ENCODE measurements around the gene MYO3B.

Gene MYO3B

GRCh38 chr2:170695521-170696410 lies 517.8 kb downstream of the MYO3B start:
- CTCF ChIA-PET = no interaction called here
- POLR2A ChIA-PET = no interaction called here
- DNase-seq (ENCODE audit: extremely low spot score) = no peak
- TF ChIP-seq, protein P1, sequence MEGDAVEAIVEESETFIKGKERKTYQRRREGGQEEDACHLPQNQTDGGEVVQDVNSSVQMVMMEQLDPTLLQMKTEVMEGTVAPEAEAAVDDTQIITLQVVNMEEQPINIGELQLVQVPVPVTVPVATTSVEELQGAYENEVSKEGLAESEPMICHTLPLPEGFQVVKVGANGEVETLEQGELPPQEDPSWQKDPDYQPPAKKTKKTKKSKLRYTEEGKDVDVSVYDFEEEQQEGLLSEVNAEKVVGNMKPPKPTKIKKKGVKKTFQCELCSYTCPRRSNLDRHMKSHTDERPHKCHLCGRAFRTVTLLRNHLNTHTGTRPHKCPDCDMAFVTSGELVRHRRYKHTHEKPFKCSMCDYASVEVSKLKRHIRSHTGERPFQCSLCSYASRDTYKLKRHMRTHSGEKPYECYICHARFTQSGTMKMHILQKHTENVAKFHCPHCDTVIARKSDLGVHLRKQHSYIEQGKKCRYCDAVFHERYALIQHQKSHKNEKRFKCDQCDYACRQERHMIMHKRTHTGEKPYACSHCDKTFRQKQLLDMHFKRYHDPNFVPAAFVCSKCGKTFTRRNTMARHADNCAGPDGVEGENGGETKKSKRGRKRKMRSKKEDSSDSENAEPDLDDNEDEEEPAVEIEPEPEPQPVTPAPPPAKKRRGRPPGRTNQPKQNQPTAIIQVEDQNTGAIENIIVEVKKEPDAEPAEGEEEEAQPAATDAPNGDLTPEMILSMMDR (IDR thresholded peaks at IDR 0.05; ENCODE audit: control extremely low read depth, extremely low read depth, low read depth, missing control alignments) = no peak

DNA sequence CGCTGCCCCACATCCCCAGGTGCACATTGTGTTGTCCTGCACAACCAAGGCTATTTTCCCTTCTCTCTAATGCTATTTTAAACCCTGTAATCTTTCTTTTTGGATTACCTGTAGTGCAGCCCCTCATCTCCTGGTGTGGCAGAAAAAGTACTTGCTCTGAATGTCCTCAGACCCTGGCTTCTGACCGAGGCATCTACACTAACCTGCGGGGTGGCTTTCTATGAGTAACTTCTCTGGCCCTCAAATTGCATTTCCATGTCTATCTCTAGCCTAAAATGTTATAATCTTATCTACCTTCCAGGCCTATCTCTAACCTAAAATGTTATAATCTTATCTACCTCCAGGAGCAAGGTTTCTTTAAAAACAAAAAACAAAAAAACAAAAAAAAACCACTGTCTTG lies 519.0 kb downstream of the MYO3B start:
- POLR2A ChIA-PET = no interaction called here
- TF ChIP-seq, protein P1 (IDR thresholded peaks at IDR 0.05; ENCODE audit: control extremely low read depth, extremely low read depth, low read depth, missing control alignments) = no peak
- no peak for DNase-seq (ENCODE audit: extremely low spot score)
- CTCF ChIA-PET = no interaction called here

GRCh38 chr2:170701011-170701410 lies 523.1 kb downstream of the MYO3B start:
- POLR2A ChIA-PET = no interaction called here
- CTCF ChIA-PET = interaction anchor here (1.3 kb wide), 1 partner anchor 9 kb away, joined by 4 read pairs; no protein-coding TSS in a partner anchor
- no peak for DNase-seq (ENCODE audit: extremely low spot score)
- TF ChIP-seq, protein P1 (IDR thresholded peaks at IDR 0.05; ENCODE audit: control extremely low read depth, extremely low read depth, low read depth, missing control alignments) = no peak

DNA sequence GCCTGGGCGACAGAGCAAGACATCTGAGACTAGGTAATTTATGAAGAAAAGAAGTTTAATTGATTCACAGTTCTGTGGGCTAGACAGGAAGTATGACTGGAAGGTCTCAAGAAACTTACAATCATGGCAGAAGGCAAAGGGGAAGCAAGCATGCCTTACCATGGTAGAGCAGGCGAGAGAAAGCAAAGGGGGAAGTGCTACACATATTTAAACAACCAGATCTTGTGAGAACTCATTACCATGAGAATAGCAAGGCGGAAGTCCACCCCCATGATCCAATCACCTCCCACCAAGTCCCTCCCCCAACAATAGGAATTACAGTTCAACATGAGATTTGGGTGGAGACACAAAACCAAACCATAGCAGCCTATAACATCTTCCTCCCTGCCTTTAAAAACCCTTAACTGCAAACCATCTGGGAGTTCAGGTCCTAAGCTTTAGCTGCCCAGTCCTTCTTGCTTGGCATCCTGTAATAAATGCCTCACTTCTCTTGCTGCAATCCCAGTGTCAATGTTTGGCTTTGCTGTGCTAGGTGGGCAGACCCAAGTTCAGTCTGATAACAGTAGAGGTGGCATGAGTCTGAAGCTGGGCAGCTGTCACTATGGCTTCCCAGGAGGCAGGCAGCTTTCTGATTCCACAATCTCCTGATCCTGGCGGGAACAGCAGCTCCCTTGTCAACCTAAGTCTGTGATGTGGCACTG lies 526.0 kb downstream of the MYO3B start:
- no peak for DNase-seq (ENCODE audit: extremely low spot score)
- CTCF ChIA-PET = no interaction called here

More for the DNA sequence above, 526.0 kb downstream of the MYO3B start:
- POLR2A ChIA-PET = no interaction called here
- TF ChIP-seq, protein P1 (IDR thresholded peaks at IDR 0.05; ENCODE audit: control extremely low read depth, extremely low read depth, low read depth, missing control alignments) = no peak
